ENCODE measurements around the gene DESI1.
"Not testable (repeated sequence)": the region's sequence is repeated elsewhere in the genome, so short reads cannot be mapped to it uniquely, and the experiment has no call there.

DESI1 gene

DNA sequence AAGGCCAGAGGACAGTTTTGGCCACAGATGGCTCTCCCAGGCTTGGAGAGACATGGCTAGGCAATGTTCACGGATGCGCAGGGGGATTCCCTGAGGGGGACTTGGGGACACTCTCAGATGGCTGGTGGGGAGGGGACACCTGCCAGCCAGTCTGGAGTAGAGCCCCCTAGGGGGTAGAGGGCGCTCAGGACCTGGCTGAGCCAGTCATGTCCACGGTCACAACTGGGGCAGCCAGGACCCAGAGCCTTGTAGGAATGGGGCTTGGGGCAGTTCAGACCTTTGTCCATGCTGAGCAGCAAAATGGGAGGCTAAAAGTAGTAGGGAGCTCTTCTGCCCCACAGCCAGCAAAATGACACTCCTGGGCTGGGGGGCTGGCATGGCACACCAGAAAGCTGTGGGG, 58.4 kb downstream of the DESI1 start:
- in situ Hi-C loops (cut with HindIII; ENCODE audit: low sequenced_read_pairs), result no loop called here

DNA sequence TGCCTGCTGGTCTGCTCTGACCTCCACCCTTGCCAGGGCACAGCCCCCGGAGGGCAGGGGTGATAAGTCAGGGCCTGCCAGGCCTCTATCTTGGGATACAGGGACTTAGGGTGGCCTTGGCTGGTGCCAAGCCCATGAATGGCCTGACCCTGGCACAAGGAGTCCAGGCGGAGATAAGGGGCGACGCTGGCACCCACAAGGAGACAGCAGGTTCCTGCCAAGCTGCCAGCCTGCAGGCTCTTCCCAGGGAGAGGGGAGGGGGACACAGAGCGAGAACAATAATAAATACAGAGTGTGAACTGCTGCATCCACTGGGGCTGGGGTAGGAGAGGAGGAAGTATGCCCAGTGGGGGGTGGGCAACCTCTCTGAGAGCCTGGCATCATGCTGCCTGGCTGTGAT, 59.1 kb downstream of the DESI1 start:
- in situ Hi-C loops (cut with HindIII; ENCODE audit: low sequenced_read_pairs), result no loop called here

DNA sequence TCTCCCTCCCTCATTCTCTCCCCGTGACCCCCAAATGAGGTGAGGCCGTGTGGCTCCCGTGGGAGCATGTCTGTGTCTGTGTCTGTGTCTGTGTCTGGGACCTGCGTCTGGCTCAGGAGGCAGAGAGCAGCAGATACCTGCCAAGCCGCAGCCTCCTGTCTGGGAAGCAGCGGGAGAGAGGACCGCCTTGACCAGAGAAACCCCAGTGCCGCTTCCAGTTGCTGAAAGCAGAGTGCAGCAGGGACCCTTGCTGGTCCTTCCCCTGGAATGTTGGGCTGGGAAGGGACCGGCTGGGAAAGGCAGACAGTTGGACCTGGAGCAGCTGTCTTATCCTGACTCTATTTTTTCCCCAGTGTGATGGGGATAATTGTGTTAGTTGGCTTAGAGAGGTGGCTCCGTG, 59.5 kb downstream of the DESI1 start:
- in situ Hi-C loops (cut with HindIII; ENCODE audit: low sequenced_read_pairs), result no loop called here

DNA sequence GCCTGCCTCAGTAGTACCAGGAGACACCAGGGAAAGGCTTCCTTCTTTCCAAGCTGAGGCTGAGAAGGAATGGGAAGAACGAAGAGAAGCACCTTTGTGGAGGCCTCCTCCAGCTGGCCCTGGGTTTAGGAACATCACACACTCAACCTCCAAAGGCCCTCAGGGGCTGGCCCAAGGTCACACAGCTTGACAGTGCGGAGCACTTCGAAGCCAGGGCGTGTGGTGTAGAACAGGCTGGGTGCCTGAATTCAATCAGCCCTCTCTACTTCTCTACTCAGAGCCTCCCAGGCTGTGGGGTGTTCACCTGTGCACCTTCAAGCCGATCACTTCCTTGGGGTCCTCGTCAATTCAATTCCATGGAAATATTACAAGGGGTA, 60.8 kb downstream of the DESI1 start:
- in situ Hi-C loops (cut with HindIII; ENCODE audit: low sequenced_read_pairs), result no loop called here

DNA sequence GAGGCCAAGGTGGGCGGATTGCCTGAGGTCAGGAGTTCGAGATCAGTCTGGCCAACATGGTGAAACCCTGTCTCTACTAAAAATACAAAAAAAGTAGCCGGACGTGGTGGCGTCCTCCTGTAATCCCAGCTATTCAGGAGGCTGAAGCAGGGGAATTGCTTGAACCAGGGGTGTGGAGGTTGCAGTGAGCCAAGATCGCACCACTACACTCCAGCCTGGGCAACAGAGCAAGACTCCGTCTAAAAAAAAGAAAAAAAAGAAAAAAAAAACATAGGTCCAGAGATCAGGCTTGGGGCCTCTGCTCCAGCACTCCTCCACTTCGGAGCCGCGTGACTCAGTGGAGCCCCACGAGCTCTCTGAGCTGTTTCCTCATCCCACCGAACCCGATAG, 62.6 kb downstream of the DESI1 start:
- in situ Hi-C loops (cut with HindIII; ENCODE audit: low sequenced_read_pairs), result not testable (repeated sequence)

DNA sequence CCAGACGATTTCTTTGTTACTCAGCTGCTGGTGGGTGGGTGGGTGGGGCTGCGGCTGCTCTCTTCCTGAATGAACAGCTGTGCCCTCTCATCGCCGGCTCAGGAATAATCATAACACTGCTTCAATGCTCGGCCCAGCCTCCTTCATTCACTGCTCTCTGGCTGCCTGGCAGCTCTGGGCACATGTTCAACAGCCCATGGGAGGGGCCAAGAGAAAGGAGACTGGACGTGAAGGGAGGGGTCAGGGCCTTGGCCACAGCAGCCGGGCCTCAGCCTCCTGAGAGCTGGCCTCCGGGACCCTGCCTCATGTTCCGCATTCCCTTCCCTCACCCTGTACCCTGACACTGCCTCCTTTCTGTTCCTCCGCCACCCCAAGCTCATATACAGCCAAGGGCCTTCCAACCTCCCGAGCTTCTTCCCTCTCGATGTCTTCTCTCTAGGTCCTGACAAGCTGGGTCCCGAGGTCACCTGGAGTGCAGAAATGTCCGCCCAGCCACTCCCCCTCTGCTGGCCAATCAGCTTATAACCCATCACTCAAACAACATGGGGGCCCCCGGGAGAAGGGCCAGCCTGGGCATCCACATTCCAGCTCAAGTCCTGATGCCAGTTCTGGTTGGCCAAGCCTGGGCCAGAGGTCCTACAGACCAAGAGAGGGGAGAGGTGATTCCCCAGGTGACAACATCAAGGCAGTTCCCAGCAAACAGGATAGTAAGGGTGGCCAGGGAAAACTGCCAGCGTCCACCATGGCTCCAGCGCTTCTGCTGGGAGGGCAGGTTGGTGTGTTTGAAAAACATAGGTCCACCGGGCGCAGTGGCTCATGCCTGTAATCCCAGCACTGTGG, 63.2 kb downstream of the DESI1 start:
- in situ Hi-C loops (cut with HindIII; ENCODE audit: low sequenced_read_pairs), result no loop called here

DNA sequence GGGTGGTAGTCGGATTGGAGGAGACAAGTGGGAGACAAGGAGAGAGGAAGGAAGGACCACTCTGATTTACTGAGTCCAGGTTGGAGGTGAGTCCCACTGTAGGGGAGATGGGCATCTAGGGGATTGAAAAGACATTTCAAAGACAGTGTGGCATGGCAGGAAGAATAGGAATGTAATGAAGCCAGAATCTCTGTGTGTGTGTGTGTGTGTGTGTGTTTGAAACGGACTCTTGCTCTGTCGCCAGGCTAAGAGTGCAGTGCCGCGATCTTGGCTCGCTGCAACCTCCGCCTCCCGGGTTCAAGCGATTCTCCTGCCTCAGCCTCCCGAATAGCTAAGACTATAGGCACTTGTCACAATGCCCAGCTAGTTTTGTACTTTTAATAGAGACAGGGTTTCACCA, 64.3 kb downstream of the DESI1 start:
- in situ Hi-C loops (cut with HindIII; ENCODE audit: low sequenced_read_pairs), result no loop called here

DNA sequence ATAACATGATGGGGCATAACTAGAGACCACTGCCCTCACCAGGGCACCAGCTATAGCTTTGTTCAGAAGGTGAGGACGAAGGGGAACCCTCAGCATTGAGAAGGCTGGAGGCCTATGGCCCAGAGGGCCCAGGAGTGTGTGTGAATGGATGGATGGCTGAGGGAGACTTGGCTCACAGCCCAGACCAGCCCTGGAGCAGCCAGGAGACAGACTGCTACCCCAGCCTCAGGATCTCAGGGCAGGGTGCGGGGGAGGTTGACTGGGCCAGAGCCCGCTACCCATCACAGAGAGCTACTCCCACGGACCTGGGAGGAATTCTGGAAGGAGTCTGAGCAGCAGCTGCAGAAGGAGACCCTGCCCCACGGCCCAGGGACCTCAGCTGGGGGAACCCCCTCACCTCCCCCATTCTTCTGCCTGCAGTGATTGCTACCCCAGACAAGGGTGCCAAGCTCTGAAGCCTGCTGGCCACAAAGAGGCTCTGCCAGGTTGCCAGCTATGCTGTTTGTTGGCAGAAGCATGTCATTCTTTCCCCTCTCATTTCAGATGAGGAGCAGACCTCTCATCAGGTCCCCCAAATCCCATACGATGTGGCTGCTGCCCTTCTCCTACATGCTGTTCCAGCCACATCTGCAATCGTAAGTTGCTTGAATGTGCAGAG, 65.4 kb downstream of the DESI1 start:
- in situ Hi-C loops (cut with HindIII; ENCODE audit: low sequenced_read_pairs), result no loop called here

DNA sequence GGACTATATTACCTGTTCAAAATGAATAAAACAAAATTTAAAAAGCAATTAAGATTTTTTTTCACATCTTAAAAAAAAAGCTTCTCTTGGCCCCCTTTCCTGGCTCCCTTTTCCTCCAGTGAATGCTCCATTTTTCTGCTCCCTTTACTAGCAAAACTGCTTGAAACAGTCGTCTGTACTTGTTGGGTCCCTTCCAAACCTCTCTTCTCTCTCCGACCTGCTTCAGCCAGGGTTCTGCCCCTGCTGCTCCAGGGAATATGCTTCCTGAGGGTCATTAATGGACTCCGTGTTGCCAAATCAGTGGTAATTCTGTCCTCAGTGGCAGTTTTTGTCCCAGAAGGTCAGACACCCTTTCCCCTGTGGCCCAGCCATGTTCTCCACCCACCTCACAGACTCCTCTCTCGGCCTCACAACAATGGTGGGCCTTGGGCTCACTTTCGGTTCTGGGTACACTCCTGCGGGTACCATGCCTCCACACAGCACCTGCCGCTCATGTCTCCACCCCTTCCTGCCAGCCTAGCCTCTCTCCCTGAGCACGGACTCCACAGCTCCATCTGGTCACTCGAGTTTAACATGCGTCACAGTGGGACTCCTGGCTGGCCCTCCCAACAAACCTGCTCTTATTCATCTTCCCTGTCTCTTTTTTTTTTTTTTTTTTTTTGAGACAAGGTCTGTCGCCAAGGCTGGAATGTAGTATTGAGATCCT, 68.8 kb downstream of the DESI1 start:
- in situ Hi-C loops (cut with HindIII; ENCODE audit: low sequenced_read_pairs), result no loop called here

DNA sequence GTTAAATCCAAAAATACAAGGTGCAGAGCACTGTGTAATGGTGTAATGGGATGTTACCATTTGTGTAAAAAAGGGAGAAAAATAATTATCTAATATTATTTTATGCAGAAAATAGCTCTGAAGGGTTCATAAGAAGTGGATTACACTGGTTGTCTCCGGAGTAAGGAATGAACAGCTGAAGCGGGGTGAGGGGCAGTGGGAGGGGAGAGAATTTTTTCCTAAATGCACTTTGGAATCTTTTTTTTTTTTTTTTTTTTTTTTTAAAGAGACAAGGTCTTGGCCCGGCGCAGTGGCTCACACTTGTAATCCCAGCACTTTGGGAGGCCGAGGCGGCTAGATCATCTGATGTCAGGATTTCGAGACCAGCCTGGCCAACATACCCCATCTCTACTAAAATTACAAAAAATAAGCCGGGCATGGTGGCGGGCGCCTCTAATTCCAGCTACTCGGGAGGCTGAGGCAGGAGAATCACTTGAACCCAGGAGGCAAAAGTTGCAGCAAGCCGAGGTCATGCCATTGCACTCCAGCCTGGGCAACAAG, 69.8 kb downstream of the DESI1 start:
- in situ Hi-C loops (cut with HindIII; ENCODE audit: low sequenced_read_pairs), result no loop called here

DNA sequence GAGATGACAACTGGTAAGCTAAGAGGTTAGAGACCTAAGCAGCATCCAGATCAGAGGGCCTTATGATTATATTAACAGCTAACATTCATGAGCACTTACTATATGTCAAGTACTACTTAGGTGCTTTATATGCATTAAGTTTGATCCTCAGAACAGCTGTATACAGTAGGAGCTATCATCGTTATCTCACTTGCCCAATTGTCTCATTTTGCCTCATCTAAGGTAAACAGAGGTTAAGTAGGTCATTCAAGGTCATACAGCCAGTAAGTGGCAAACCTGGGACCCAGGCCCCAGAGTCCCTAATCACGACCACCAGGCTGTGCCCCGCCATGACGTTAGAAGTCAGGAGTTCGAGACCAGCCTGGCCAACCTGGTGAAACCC, 72.0 kb downstream of the DESI1 start:
- in situ Hi-C loops (cut with HindIII; ENCODE audit: low sequenced_read_pairs), result no loop called here
